Measurements from ENCODE around the gene PTPN7.
A peak's percentile ranks its signal among the peaks of the same experiment; 100 is the strongest.

- no peak for TF ChIP-seq CTCF (conservative IDR thresholded peaks at IDR 0.05)
- peak; percentile 85 for TF ChIP-seq ZFX (IDR thresholded peaks at IDR 0.05)
These were observed 15.9 kb downstream of the PTPN7 start, which contains the start of gene ARL8A for GRCh38 chr1:202144402-202145067.

Data from C4-2B (cell line).